Measurements from ENCODE around the gene CRYAB. TPM values are rescaled to one million over a fixed set of nuclear protein-coding genes. Genes with fewer than 3 reads are reported as not detected.

CRYAB gene, protein sequence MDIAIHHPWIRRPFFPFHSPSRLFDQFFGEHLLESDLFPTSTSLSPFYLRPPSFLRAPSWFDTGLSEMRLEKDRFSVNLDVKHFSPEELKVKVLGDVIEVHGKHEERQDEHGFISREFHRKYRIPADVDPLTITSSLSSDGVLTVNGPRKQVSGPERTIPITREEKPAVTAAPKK
- total RNA-seq, result 54.8 TPM

GRCh38 chr11:111911563-111912401, at the start of gene CRYAB:
CRYAB (minus strand) TSS chr11:111911770; CDS start chr11:111911724, 46 bp downstream.

GRCh38 chr11:111918390-111919256, 7.1 kb upstream of the CRYAB start, which contains the start of gene C11orf52:
C11orf52 (plus strand) TSS chr11:111918913; CDS start chr11:111918973, 60 bp downstream.

GRCh38 chr11:111912535-111912934, 965 bp upstream of the CRYAB start, which contains the start of gene HSPB2:
HSPB2 (plus strand) TSS chr11:111912734; CDS start chr11:111912830, 96 bp downstream.

DNA sequence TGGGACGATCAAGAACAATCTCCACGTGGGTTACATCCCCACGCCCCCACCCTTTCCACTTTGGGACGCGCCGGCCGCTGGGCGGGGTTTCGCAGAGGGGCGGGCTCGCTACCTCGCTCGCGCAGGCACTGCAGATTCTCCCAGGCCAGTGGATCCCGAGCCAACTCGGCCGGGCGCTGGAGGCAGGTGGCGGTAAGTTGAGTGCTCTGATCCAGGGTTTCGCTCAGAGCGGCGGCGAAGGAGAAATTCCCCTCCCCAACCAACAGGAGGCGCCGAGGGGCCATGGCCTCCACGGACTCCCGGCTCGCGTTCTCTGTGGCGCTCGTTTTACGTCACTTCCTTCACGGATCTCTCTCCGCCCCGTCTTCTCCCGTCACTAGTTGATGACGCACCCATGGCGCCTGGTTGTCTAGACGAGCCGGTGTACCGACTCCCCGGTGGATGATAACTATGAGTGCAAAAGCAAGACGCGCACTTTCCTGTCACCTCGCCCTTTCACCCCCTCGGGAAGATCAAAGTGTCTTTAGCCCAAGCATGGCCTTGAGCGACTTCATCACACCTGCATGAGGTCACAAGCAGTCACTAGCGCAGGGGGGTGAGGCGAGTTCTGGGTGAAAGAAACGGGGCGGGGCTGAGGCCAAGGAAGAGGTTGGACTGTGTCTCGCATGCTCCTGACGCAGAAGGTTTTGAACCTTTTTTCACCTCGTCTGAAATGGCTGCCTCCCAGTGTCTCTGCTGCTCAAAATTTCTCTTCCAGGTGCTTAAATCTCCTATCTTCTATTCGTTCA, 32.5 kb downstream of the CRYAB start, which contains the start of the genes CFAP68 and FDXACB1:
Gene CFAP68 (plus strand): TSS at position 693 of the 788 bp plus-strand sequence. CDS start 20 bp downstream, at position 713.
Gene FDXACB1 (minus strand): TSS at position 317 of the 788 bp plus-strand sequence. CDS start 33 bp downstream, at position 284.

DNA sequence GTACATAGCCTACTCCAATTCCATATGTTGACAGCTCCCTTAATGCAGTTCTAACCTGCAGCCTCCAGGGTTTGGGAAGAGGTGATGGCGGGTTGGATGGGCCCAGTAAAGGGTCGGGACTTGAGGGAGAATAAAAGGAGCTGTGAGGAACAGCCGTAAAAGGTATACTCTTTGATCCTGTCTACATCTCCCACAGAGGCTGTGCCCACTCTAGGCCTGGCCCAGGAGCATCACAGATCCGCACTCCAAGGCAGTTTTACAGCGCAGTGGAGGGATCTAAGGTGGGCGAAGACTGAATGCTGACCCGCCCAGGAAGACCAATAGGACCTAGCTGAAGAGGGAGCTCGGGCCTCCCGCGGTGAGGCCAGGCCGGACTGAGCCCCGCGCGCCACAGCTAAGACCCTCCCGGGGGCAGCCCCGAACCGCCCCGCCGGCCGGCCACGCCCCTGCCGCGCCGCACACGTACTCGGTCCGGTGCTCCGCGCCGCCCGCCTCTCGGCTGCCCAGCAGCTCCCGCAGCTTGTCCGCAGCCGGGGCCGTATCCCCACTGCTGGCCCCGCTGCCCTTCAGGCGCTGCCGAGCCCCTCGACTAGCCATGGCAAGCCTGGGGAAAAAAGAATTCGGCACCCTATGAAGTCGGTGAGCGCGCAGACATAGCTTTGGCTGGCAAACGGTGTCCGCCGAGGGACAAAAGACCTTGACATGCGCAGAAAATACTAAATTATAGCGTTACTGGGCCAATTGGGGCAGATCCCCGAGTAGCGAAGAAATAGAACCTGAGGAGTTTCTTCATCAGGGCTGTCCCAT, 40.5 kb downstream of the CRYAB start, which contains the start of gene ALG9:
Gene ALG9 (minus strand): TSS at position 696 of the 807 bp plus-strand sequence. CDS start 99 bp downstream, at position 597.

Small RNA genes lying within 50 kb of the gene (small RNA-seq; reads per million reads assigned to genes)
- gene C11orf52 (ENCODE audit: low replicate concordance), result not detected
- gene GNG5P3 (ENCODE audit: low replicate concordance), result not detected
- not detected for gene RNA5SP351 (ENCODE audit: low replicate concordance)
- 0.07 reads per million for gene RPL37AP8 (ENCODE audit: low replicate concordance)

Other genes with a start within 250 kb of the CRYAB start
- 26.3 TPM for gene PPP2R1B, start 145.4 kb downstream of the CRYAB start, total RNA-seq
- gene ALG9, start 40.2 kb downstream of the CRYAB start, total RNA-seq, result 47.7 TPM
- gene FDXACB1, start 32.6 kb downstream of the CRYAB start, total RNA-seq, result 4.1 TPM
- 24.3 TPM for gene CFAP68, start 32.2 kb downstream of the CRYAB start, total RNA-seq
- gene HSPB2, start 964 bp upstream of the CRYAB start, total RNA-seq, result 3.2 TPM
- gene C11orf52, start 7.1 kb upstream of the CRYAB start, total RNA-seq, result 8.2 TPM
- 25.7 TPM for gene DIXDC1, start 25.6 kb upstream of the CRYAB start, total RNA-seq
- 33.6 TPM for gene DLAT, start 113.6 kb upstream of the CRYAB start, total RNA-seq
- 3.9 TPM for gene PIH1D2, start 162.2 kb upstream of the CRYAB start, total RNA-seq
- gene NKAPD1, start 162.5 kb upstream of the CRYAB start, total RNA-seq, result 19.5 TPM
- 47.6 TPM for gene TIMM8B, start 175.0 kb upstream of the CRYAB start, total RNA-seq
- gene SDHD, start 175.1 kb upstream of the CRYAB start, total RNA-seq, result 139 TPM